H1 (cell line): ENCODE results near the gene DRD2. TPM values are rescaled to one million over a fixed set of nuclear protein-coding genes. Genes with fewer than 3 reads are reported as not detected.

Experiments used
- CTCF ChIA-PET: fragments of 300-600 bp; sonication (Branson Sonifier 250); formaldehyde crosslinking; loops from one replicate; lab custom pipeline; 2021; ENCODE audit not compliant: partially characterized antibody; lab: Charles Lee
- POLR2A ChIA-PET: fragments of 300-600 bp; sonication (Branson Sonifier 250); formaldehyde crosslinking; loops from one replicate; lab custom pipeline; 2021; ENCODE audit warnings: inconsistent platforms; ENCODE audit not compliant: partially characterized antibody; lab: Charles Lee
- DNase-seq, 2 experiments: peaks; one replicate each; pipeline versions ENCODE4 v3.0.0 to v3.0.0-alpha.2; 2010 to 2022; ENCODE audit warnings: low spot score in 2 of 2, low read depth in 1 of 2, mixed read lengths in 1 of 2
- FAIRE-seq: peaks from 2 replicates; lab custom pipeline; 2011; peaks lifted over from hg19 to GRCh38; lab: Jason Lieb, UNC
- H2AFZ ChIP-seq: 2 replicates; pipeline ENCODE4 v1.8.1; 2012; ENCODE audit warnings: low read length, inconsistent platforms
- H2AK5ac ChIP-seq: 2 replicates; pipeline ENCODE4 v1.6.1; 2013; ENCODE audit warnings: low read depth, low read length
- H2BK120ac ChIP-seq: replicated peaks from 2 replicates; pipeline ENCODE3; 2013; ENCODE audit warnings: low read depth, low read length, inconsistent platforms
- H2BK12ac ChIP-seq: 2 replicates; pipeline ENCODE4 v1.6.1; 2013; ENCODE audit warnings: low read depth, low read length
- H2BK15ac ChIP-seq: 2 replicates; pipeline ENCODE4 v1.6.1; 2013; ENCODE audit warnings: low read length
- H2BK20ac ChIP-seq: 2 replicates; pipeline ENCODE4 v1.6.1; 2013; ENCODE audit warnings: low read length
- H2BK5ac ChIP-seq: 2 replicates; pipeline ENCODE4 v1.6.1; 2013; ENCODE audit warnings: low read depth, low read length
- H3K14ac ChIP-seq: 2 replicates; pipeline ENCODE4 v1.6.1; 2013; ENCODE audit warnings: inconsistent platforms; ENCODE audit not compliant: insufficient read length
- H3K18ac ChIP-seq: 2 replicates; pipeline ENCODE4 v1.6.1; 2013; ENCODE audit warnings: low read length; ENCODE audit errors: extremely low read depth
- H3K23ac ChIP-seq: 2 replicates; pipeline ENCODE4 v1.6.1; 2013; ENCODE audit warnings: inconsistent platforms; ENCODE audit not compliant: insufficient read length
- H3K23me2 ChIP-seq: 2 replicates; pipeline ENCODE4 v1.6.1; 2013; ENCODE audit warnings: low read depth, low read length
- H3K27ac ChIP-seq: 2 replicates; pipeline ENCODE4 v1.6.1; 2011; ENCODE audit warnings: low read depth, low read length, inconsistent platforms
- H3K27me3 ChIP-seq, 4 experiments: replicated peaks in 1 of 4; 1 replicate in 1 of 4; 2 replicates in 3 of 4; pipeline versions ENCODE4 v1.6.1 to v1.8.1; 2011 to 2013; ENCODE audit warnings: low read length in 3 of 4, mild to moderate bottlenecking in 3 of 4, inconsistent platforms in 2 of 4, mixed read lengths in 2 of 4, moderate library complexity in 1 of 4; ENCODE audit not compliant: control insufficient read depth in 3 of 4, insufficient read depth in 3 of 4; ENCODE audit errors: extremely low read depth in 1 of 4
- H3K36me3 ChIP-seq, 4 experiments: 2 replicates each; pipeline versions ENCODE4 v1.6.1 to v1.8.1; 2011 to 2013; ENCODE audit warnings: mild to moderate bottlenecking in 4 of 4, low read length in 3 of 4, moderate library complexity in 2 of 4, control low read depth in 1 of 4, inconsistent platforms in 1 of 4; ENCODE audit not compliant: insufficient read depth in 4 of 4, control insufficient read depth in 2 of 4
- H3K4ac ChIP-seq: replicated peaks from 2 replicates; pipeline ENCODE3; 2013; ENCODE audit warnings: low read length, low read depth, mixed read lengths, inconsistent platforms; ENCODE audit not compliant: insufficient read length
- H3K4me1 ChIP-seq, 4 experiments: replicated peaks in 1 of 4; 1 replicate in 1 of 4; 2 replicates in 3 of 4; pipeline versions ENCODE4 v1.6.1 to v1.8.1; 2011 to 2013; ENCODE audit warnings: low read length in 3 of 4, inconsistent platforms in 2 of 4, mixed read lengths in 1 of 4; ENCODE audit not compliant: insufficient read depth in 4 of 4, control insufficient read depth in 3 of 4
- H3K4me2 ChIP-seq, 2 experiments: 2 replicates each; pipeline versions ENCODE4 v1.6.1 to v1.8.1; 2011 to 2013; ENCODE audit warnings: low read depth in 2 of 2, low read length in 2 of 2, control low read depth in 1 of 2, inconsistent platforms in 1 of 2, mild to moderate bottlenecking in 1 of 2; ENCODE audit not compliant: insufficient read depth in 1 of 2
- H3K4me3 ChIP-seq, 4 experiments: fragments of 200-600, 300-600 bp in 1 of 4; sonication (generic), shearing (Covaris generic), sonication (Bioruptor Twin) in 1 of 4; 2 replicates each; pipeline versions ENCODE4 v1.5.1 to v1.8.1; 2011 to 2016; ENCODE audit warnings: low read length in 4 of 4, low read depth in 3 of 4, control low read depth in 2 of 4, inconsistent platforms in 2 of 4, mild to moderate bottlenecking in 2 of 4, mixed read lengths in 1 of 4, moderate library complexity in 1 of 4; ENCODE audit not compliant: insufficient read depth in 2 of 4; ENCODE audit errors: extremely low read depth in 1 of 4
- H3K56ac ChIP-seq: replicated peaks from 2 replicates; pipeline ENCODE3; 2013; ENCODE audit warnings: low read depth, mild to moderate bottlenecking, mixed read lengths, low read length, inconsistent platforms; ENCODE audit not compliant: insufficient read length
- H3K79me1 ChIP-seq: 2 replicates; pipeline ENCODE4 v1.6.1; 2013; ENCODE audit warnings: low read depth, low read length, control low read depth
- H3K79me2 ChIP-seq, 2 experiments: 2 replicates each; pipeline versions ENCODE4 v1.6.1 to v1.8.1; 2012 to 2013; ENCODE audit warnings: low read length in 2 of 2, mild to moderate bottlenecking in 2 of 2, inconsistent platforms in 1 of 2; ENCODE audit not compliant: insufficient read depth in 2 of 2, control insufficient read depth in 1 of 2
- H3K9ac ChIP-seq, 4 experiments: replicated peaks in 1 of 4; 1 replicate in 1 of 4; 2 replicates in 3 of 4; pipeline versions ENCODE4 v1.6.1 to v1.8.1; 2011 to 2013; ENCODE audit warnings: low read depth in 3 of 4, low read length in 3 of 4, control low read depth in 2 of 4, mild to moderate bottlenecking in 2 of 4, moderate library complexity in 2 of 4, inconsistent platforms in 1 of 4; ENCODE audit errors: extremely low read depth in 1 of 4
- H3K9me3 ChIP-seq, 2 experiments: 2 replicates each; pipeline versions ENCODE4 v1.6.1 to v1.8.1; 2012 to 2013; ENCODE audit warnings: mild to moderate bottlenecking in 2 of 2, moderate library complexity in 2 of 2, control low read depth in 1 of 2, inconsistent platforms in 1 of 2, low read depth in 1 of 2, low read length in 1 of 2, mixed read lengths in 1 of 2; ENCODE audit not compliant: insufficient read depth in 2 of 2
- H4K20me1 ChIP-seq, 2 experiments: replicated peaks in 1 of 2; 2 replicates each; pipeline versions ENCODE3 to v1.8.1; 2011 to 2013; ENCODE audit warnings: inconsistent platforms in 2 of 2, low read length in 2 of 2, mild to moderate bottlenecking in 1 of 2; ENCODE audit not compliant: insufficient read depth in 2 of 2, control insufficient read depth in 1 of 2
- H4K5ac ChIP-seq: 2 replicates; pipeline ENCODE4 v1.6.1; 2013; ENCODE audit warnings: low read length, low read depth, mixed read lengths, inconsistent platforms; ENCODE audit not compliant: insufficient read length
- H4K8ac ChIP-seq: 2 replicates; pipeline ENCODE4 v1.8.0; 2013; ENCODE audit warnings: mild to moderate bottlenecking, moderate library complexity, low read length, inconsistent platforms; ENCODE audit not compliant: insufficient read depth; ENCODE audit errors: extremely low read depth
- H4K91ac ChIP-seq: replicated peaks from 2 replicates; pipeline ENCODE3; 2013; ENCODE audit warnings: low read length, mixed read lengths, inconsistent platforms; ENCODE audit not compliant: insufficient read length
- CTBP2 ChIP-seq: IDR thresholded peaks from 2 replicates; pipeline ENCODE4 v1.7.0; 2011; ENCODE audit warnings: borderline replicate concordance, mild to moderate bottlenecking, moderate library complexity, mixed read lengths, low read length; ENCODE audit not compliant: insufficient read depth, insufficient read length
- WGBS, 2 experiments: shearing (Covaris generic) in 1 of 2; methylation state at CpG; one replicate each; pipeline versions ENCODE4 v1.1.6 to v1.1.7; 2013 to 2015; ENCODE audit warnings: low lambda C conversion rate in 2 of 2, mixed read lengths in 2 of 2, inconsistent platforms in 1 of 2, low coverage in 1 of 2, missing lambda C conversion rate in 1 of 2; ENCODE audit not compliant: insufficient replicate concordance in 2 of 2, insufficient coverage in 1 of 2, insufficient read length in 1 of 2; ENCODE audit errors: extremely low coverage in 1 of 2, missing lambda C conversion rate in 1 of 2; 5-methylcytosine and 5-hydroxymethylcytosine counted together
- polyA plus RNA-seq, 7 experiments: library from polyadenylated mRNA; depleted of rRNA in 3 of 7; stranded (reverse) in 5 of 7; unstranded in 2 of 7; fragments of >200 nt in 5 of 7; fragments of 200-250 nt in 2 of 7; gene quantifications; 1 replicate in 5 of 7; 2 replicates in 1 of 7; 4 replicates in 1 of 7; pipeline versions ENCODE4 v1.2.1 to v1.2.3, GENCODE V29; 2011 to 2013; ENCODE audit warnings: missing spikeins in 2 of 7, mixed read lengths in 2 of 7
- total RNA-seq: library from RNA; stranded (reverse); fragmentation: NEBNext Ultra II Directional; extraction: Animal tissue kit (Norgen Biotek cat#: 25700); gene quantifications from 2 replicates; pipeline ENCODE4 v1.2.1, GENCODE V29; 2021

The DRD2 gene
- total and polyA plus RNA-seq, 2 of the 8 experiments (the other 6 are each of a cell fraction or from before 2014, with no cell fraction given), result 0.26 to 0.41 TPM

DNA sequence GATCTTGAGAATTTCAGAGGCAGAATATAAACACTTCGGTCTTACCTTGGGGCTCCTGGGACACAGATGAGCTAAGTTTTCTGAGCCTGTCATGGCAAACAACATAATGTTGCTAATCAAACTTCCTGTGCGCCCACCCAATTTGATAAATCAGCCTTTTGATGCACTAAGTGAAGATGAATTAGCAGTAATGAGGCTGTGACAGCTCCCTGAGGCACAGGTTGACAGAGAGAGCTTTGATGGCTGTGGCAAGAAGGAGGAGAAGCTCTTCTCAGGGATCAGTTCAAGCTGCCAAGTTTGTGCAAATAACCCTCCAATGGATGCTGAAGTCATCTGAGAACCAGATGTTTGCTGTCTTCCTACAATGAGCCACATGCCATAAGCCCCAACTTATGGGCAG lies 34.4 kb downstream of the DRD2 start:
- H2AFZ ChIP-seq, result no peak overlapping the region
- no peaks in the 10 kb centered on the region for H4K20me1 ChIP-seq
- no peaks in the 10 kb centered on the region for H3K23me2 ChIP-seq
- H2BK120ac ChIP-seq, result no peak overlapping the region
- no peaks in the 10 kb centered on the region for H3K9me3 ChIP-seq
- no peaks in the 10 kb centered on the region for H3K36me3 ChIP-seq
- H3K23ac ChIP-seq, result no peak overlapping the region
- H3K79me2 ChIP-seq, result no peaks in the 10 kb centered on the region
- H2AK5ac ChIP-seq, result no peak overlapping the region
- 88% methylated on average over 2 of the region's 2 CpGs; no CpG with 5 or more reads in 1 of the 2 experiments for WGBS, 2 experiments
- no peak overlapping the region for H3K56ac ChIP-seq
- no peak overlapping the region for H3K4me3 ChIP-seq
- no peak overlapping the region for H2BK20ac ChIP-seq
- H3K9ac ChIP-seq, result no peak overlapping the region
- no peak overlapping the region for H3K4me2 ChIP-seq
- H4K8ac ChIP-seq, result no peak overlapping the region
- no peak for TF ChIP-seq CTBP2
- H2BK15ac ChIP-seq, result no peak overlapping the region; the same call in 1 of the 2 replicates
- FAIRE-seq (no peak), DNase-seq (no peak)
- ChIA-PET CTCF (interaction anchor here (0.8 to 3.0 kb wide), 5 partner anchors 10 to 249 kb away, joined by 3 to 8 read pairs (median 5); no protein-coding TSS in a partner anchor), POLR2A (no interaction called here)
- H3K4ac ChIP-seq, result no peak overlapping the region
- no peak overlapping the region for H2BK5ac ChIP-seq
- no peaks in the 10 kb centered on the region for H3K79me1 ChIP-seq
- no peak overlapping the region for H3K14ac ChIP-seq
- H3K4me1 ChIP-seq, result no peaks in the 10 kb centered on the region
- H3K18ac ChIP-seq, result no peak overlapping the region
- no peak overlapping the region for H2BK12ac ChIP-seq
- H3K27me3 ChIP-seq, result 0 out of 7 replicates have a peak, but pooled peaks cover 0 to 2% (median 0%) of the 10 kb centered on the region in 4 experiments
- no peak overlapping the region for H4K5ac ChIP-seq
- no peak overlapping the region for H4K91ac ChIP-seq
- H3K27ac ChIP-seq, result no peak overlapping the region
